A549 (cell line): ENCODE measurements around the gene ADISSP. TPM values are rescaled to one million over a fixed set of nuclear protein-coding genes. Genes with fewer than 3 reads are reported as not detected.

Experiments used
- ATAC-seq, 2 experiments: fragments of 200-7000 bp in 1 of 2; fragments of >200 bp in 1 of 2; cut with Nextera tagmentation in 1 of 2; cut with Tn5 transposase in 1 of 2; 3 replicates each; pipeline versions ENCODE4 v1.8.0 to v1.9.1; 2018 to 2020; ENCODE audit warnings: mild to moderate bottlenecking in 1 of 2, moderate library complexity in 1 of 2
- CTCF ChIA-PET: fragments of 300-600 bp; sonication (Branson Sonifier 250); formaldehyde crosslinking; extraction: SDS; loops from one replicate; lab custom pipeline; 2021; ENCODE audit warnings: antibody characterized with exemption, inconsistent platforms; lab: Yijun Ruan, JAX
- POLR2A ChIA-PET: fragments of 350-600 bp; formaldehyde crosslinking; extraction: SDS; loops from one replicate; lab custom pipeline; 2021; ENCODE audit warnings: antibody characterized with exemption, inconsistent platforms; lab: Yijun Ruan, JAX
- DNase-seq, 2 experiments: peaks; one replicate each; pipeline versions ENCODE4 v3.0.0 to v3.0.0-alpha.2; 2011 to 2016; ENCODE audit warnings: low read depth in 1 of 2, low spot score in 1 of 2
- FAIRE-seq: peaks from 2 replicates; lab custom pipeline; 2011; peaks lifted over from hg19 to GRCh38; lab: Jason Lieb, UNC
- H3K27ac ChIP-seq, 2 experiments: fragments of >200 bp; sonication (Bioruptor Twin); formaldehyde crosslinking; 3 replicates each; pipeline ENCODE4 v1.5.1; 2016 to 2017
- H3K4me1 ChIP-seq: fragments of >200 bp; sonication (Bioruptor Twin); formaldehyde crosslinking; 3 replicates; pipeline ENCODE4 v1.6.1; 2016
- H3K4me2 ChIP-seq: fragments of >200 bp; sonication (Bioruptor Twin); formaldehyde crosslinking; 3 replicates; pipeline ENCODE4 v1.6.1; 2016
- H3K4me3 ChIP-seq: fragments of >200 bp; sonication (Bioruptor Twin); formaldehyde crosslinking; 3 replicates; pipeline ENCODE4 v1.5.1; 2016
- H3K9me3 ChIP-seq: fragments of >200 bp; sonication (Bioruptor Twin); formaldehyde crosslinking; 3 replicates; pipeline ENCODE4 v1.6.1; 2016
- EHMT2 ChIP-seq: fragments of 200-600 bp; sonication (generic); IDR thresholded peaks from 2 replicates; pipeline ENCODE4 v1.6.1; 2016; ENCODE audit warnings: antibody characterized with exemption, low read depth, mild to moderate bottlenecking, moderate library complexity
- FOSB ChIP-seq: fragments of 250-450 bp; sonication (Bioruptor Pico); IDR thresholded peaks from 2 replicates; pipeline ENCODE4 v1.5.0; 2020; ENCODE audit warnings: mild to moderate bottlenecking, moderate library complexity
- GATA3 ChIP-seq: IDR thresholded peaks from 2 replicates; pipeline ENCODE4 v1.6.1; 2012; ENCODE audit warnings: borderline replicate concordance
- PBX3 ChIP-seq: IDR thresholded peaks from 2 replicates; pipeline ENCODE4 v1.6.1; 2012
- RCOR1 ChIP-seq: fragments of 150-350 bp; IDR thresholded peaks from 2 replicates; pipeline ENCODE4 v1.6.1; 2014; ENCODE audit warnings: antibody characterized with exemption, low read length, low read depth
- REST ChIP-seq: fragments of 200-600 bp; sonication (generic); IDR thresholded peaks from 2 replicates; pipeline ENCODE4 v1.6.1; 2016; ENCODE audit warnings: antibody characterized with exemption, mild to moderate bottlenecking, moderate library complexity
- RNF2 ChIP-seq: fragments of 200-600 bp; sonication (generic); IDR thresholded peaks from 2 replicates; pipeline ENCODE4 v1.6.1; 2016; ENCODE audit warnings: low read depth, mild to moderate bottlenecking, antibody characterized with exemption, moderate library complexity, borderline replicate concordance
- TFCP2L1 ChIP-seq: fragments of 250-450 bp; sonication (Bioruptor Pico); IDR thresholded peaks from 2 replicates; pipeline ENCODE4 v1.5.0; 2021; ENCODE audit warnings: mild to moderate bottlenecking
- ZNF302 ChIP-seq: fragments of 250-450 bp; sonication (Bioruptor Pico); IDR thresholded peaks from 2 replicates; pipeline ENCODE4 v1.9.0; 2021; ENCODE audit warnings: inconsistent platforms, mild to moderate bottlenecking, moderate library complexity
- WGBS: methylation state at CpG from one replicate; pipeline ENCODE4 v1.1.6; 2017; ENCODE audit errors: missing lambda C conversion rate; 5-methylcytosine and 5-hydroxymethylcytosine counted together
- polyA plus RNA-seq, 4 experiments: library from polyadenylated mRNA; depleted of rRNA in 3 of 4; stranded (reverse); fragments of >200 nt; fragmentation: RNase III in 1 of 4; extraction: RNeasy Plus Mini Kit Qiagen cat#74134 plus additional on column Dnase treatment in 1 of 4; gene quantifications; 2 replicates in 3 of 4; 3 replicates in 1 of 4; pipeline ENCODE4 v1.2.3, GENCODE V29; 2011 to 2017

The ADISSP gene
- polyA plus RNA-seq, 2 of the 4 experiments (the other 2 are of a cell fraction): 43.9 to 104 TPM

GRCh38 chr20:3749087-3749688 lies 18.4 kb downstream of the ADISSP start:
- H3K4me1 ChIP-seq: peaks cover 10% of the 10 kb centered on the region; the same call in 2 of the 3 replicates
- no peak for DNase-seq
- no peak for ATAC-seq
- H3K4me3 ChIP-seq: peak overlapping the region; percentile 61
- H3K9me3 ChIP-seq: no peaks in the 10 kb centered on the region
- peak overlapping the region; percentile 82 for H3K27ac ChIP-seq
- CTCF ChIA-PET: interaction anchor here (0.6 to 72.1 kb wide), 28 partner anchors 2 to 562 kb away, joined by 3 to 2233 read pairs (median 4); partner anchors contain the start of genes ADAM33, ADISSP, AP5S1 and CENPB
- no peak for TF ChIP-seq RCOR1
- TF ChIP-seq TFCP2L1 (CRISPR knock-in tag): no peak
- TF ChIP-seq REST: no peak
- TF ChIP-seq GATA3: no peak
- no peak for TF ChIP-seq FOSB (CRISPR knock-in tag)
- no peak for FAIRE-seq
- 62% methylated on average over 23 of the region's 24 CpGs for WGBS
- POLR2A ChIA-PET: interaction anchor here (1.0 to 1.4 kb wide), 6 partner anchors 10 to 73 kb away, joined by 3 to 21 read pairs (median 4); partner anchors contain the start of genes ADISSP, AP5S1 and SPEF1
- H3K4me2 ChIP-seq: peak overlapping the region; percentile 92

- Histone ChIP-seq H3K4me1 (peaks cover 10% of the 10 kb centered on the region; the same call in 2 of the 3 replicates), H3K4me3 (no peak overlapping the region), H3K9me3 (no peaks in the 10 kb centered on the region), H3K27ac (no peak overlapping the region), H3K4me2 (no peak overlapping the region)
- whole genome bisulfite sequencing: 90% methylated on average over 9 of the region's 16 CpGs
- FAIRE-seq: no peak
- no peak for DNase-seq
- ChIA-PET POLR2A (interaction anchor here (2.3 kb wide), 1 partner anchor 20 kb away, joined by 10 read pairs; the partner anchor contains the start of gene ADISSP), CTCF (interaction anchor here (0.5 to 72.1 kb wide), 9 partner anchors 0 to 421 kb away, joined by 3 to 2233 read pairs (median 21); partner anchors contain the start of genes ADAM33, ADISSP, AP5S1 and CENPB)
- TF ChIP-seq EHMT2: no peak
- TF ChIP-seq PBX3: no peak
- no peak for TF ChIP-seq REST
- no peak for TF ChIP-seq RNF2
- TF ChIP-seq ZNF302: no peak
- ATAC-seq: no peak
Observed at GRCh38 chr20:3748073-3748472, 19.5 kb downstream of the ADISSP start.

GRCh38 chr20:3747471-3747870 lies 20.1 kb downstream of the ADISSP start:
- no peak overlapping the region for H3K27ac ChIP-seq
- no peak for TF ChIP-seq RNF2
- no peak for DNase-seq
- FAIRE-seq: no peak
- no peak for ATAC-seq
- H3K4me3 ChIP-seq: no peak overlapping the region
- ChIA-PET POLR2A (interaction anchor here (2.3 kb wide), 1 partner anchor 20 kb away, joined by 10 read pairs; the partner anchor contains the start of gene ADISSP), CTCF (interaction anchor here (0.5 to 72.1 kb wide), 8 partner anchors 0 to 421 kb away, joined by 3 to 2233 read pairs (median 95); partner anchors contain the start of genes ADAM33, ADISSP, AP5S1 and CENPB)
- no peaks in the 10 kb centered on the region for H3K9me3 ChIP-seq
- peaks cover 10% of the 10 kb centered on the region; the same call in 2 of the 3 replicates for H3K4me1 ChIP-seq
- no peak overlapping the region for H3K4me2 ChIP-seq
- 82% methylated on average over 2 of the region's 2 CpGs for WGBS
